ENCODE measurements around the gene CRYL1. TPM values are rescaled to one million over a fixed set of nuclear protein-coding genes. Genes with fewer than 3 reads are reported as not detected.
A peak's percentile ranks its signal among the peaks of the same experiment; 100 is the strongest.

The CRYL1 gene
- polyA plus RNA-seq, 3 donors, result 35.0 to 70.2 (median 51.4) TPM

DNA sequence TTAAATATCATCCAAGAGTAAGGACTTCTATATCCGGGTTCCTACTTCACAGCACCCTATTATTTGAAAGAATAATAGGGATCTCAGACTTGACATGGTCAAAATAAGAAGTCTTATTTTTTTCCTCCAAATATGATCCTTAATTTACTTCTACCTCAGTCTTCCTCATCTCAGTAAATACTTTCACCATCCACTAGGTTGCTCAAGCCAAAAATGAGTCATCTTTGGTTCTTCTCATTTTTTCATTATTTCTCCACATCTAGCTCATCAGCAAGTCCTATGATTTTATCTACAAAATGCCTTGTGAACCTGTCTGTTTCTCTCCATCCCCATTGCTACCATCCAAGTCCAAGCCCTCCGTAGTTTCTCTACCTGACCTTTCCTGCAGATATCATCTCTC, 171.7 kb downstream of the CRYL1 start:
- TF ChIP-seq CTCF (IDR thresholded peaks at IDR 0.05), result peak; percentile 53
- Histone ChIP-seq H3K9me3 (replicated peaks in 1 of 2; ENCODE audit: control insufficient read depth in 1 of 2, insufficient read depth in 1 of 2, low read length in 2 of 2) (no peaks in the 10 kb centered on the region), H3K4me1 (ENCODE audit: control insufficient read depth in 1 of 2, insufficient read depth in 2 of 2, low read length in 2 of 2) (peaks cover 53 to 59% of the 10 kb centered on the region in 2 donors), H4K20me1 (ENCODE audit: insufficient read depth, low read length) (no peaks in the 10 kb centered on the region), H3K4me2 (replicated peaks; ENCODE audit: extremely low read depth, low read length, poor library complexity, severe bottlenecking) (peak overlapping the region; percentile 12), H3K4me3 (replicated peaks in 1 of 3; ENCODE audit: low read depth in 2 of 3, low read length in 3 of 3) (no peak overlapping the region), H3K9ac (ENCODE audit: insufficient read depth, low read length, poor library complexity, severe bottlenecking) (no peak overlapping the region), H3K27me3 (ENCODE audit: control insufficient read depth in 2 of 2, insufficient read depth in 2 of 2, low read length in 2 of 2) (no peaks in the 10 kb centered on the region), H3K36me3 (replicated peaks in 1 of 2; ENCODE audit: control insufficient read depth in 1 of 2, insufficient read depth in 2 of 2, low read length in 2 of 2) (no peaks in the 10 kb centered on the region), H3K27ac (ENCODE audit: low read depth in 1 of 2, low read length in 2 of 2) (no peak overlapping the region), H3K79me2 (ENCODE audit: insufficient read depth, low read length) (no peaks in the 10 kb centered on the region), H2AFZ (ENCODE audit: insufficient read depth, low read depth, low read length, poor library complexity, severe bottlenecking) (no peak overlapping the region)
- DNase-seq, result peak; percentile 72 to 91 (median 86)
- peaks cover 0 to 4% (median 1%) of the 10 kb centered on the region in 3 donors for H3K27me3 Mint-ChIP-seq (ENCODE audit: low read depth in 3 of 3)
- H3K36me3 Mint-ChIP-seq, result no peaks in the 10 kb centered on the region
- no peak overlapping the region for H3K4me3 Mint-ChIP-seq
- H3K4me1 Mint-ChIP-seq, result peaks cover 65% of the 10 kb centered on the region
- intact Hi-C loops (cut with micrococcal nuclease), result loop anchor here (10.0 kb wide), 1 partner anchor 159 kb away; the partner anchor contains the start of gene GJB2 (in 2 of the 2)
- no peaks in the 10 kb centered on the region for H3K9me3 Mint-ChIP-seq
- peak overlapping the region in 6 of 7 donors; percentile 1 to 79 (median 56) for H3K27ac Mint-ChIP-seq
- WGBS (ENCODE audit: insufficient coverage), result no CpG with 5 or more reads among the region's 2 CpGs

Small RNA genes lying within 50 kb of the gene (small RNA-seq; reads per million reads assigned to genes)
- not detected for gene MIR4499 (ENCODE audit: insufficient read length, low read depth)

Other genes with a start within 250 kb of the CRYL1 start
- 1 to 10 TPM; 2.9 to 4.5 (median 4.1) TPM for gene IFT88, start 41.3 kb upstream of the CRYL1 start, polyA plus RNA-seq
- gene IL17D, start 177.8 kb upstream of the CRYL1 start, polyA plus RNA-seq, result not detected
- 1 to 10 TPM; 1.7 to 4.2 (median 4.2) TPM for gene EEF1AKMT1, start 248.1 kb upstream of the CRYL1 start, polyA plus RNA-seq